Measurements from ENCODE around the gene TMEM117. TPM values are rescaled to one million over a fixed set of nuclear protein-coding genes. Genes with fewer than 3 reads are reported as not detected.

The TMEM117 gene
- total and polyA plus RNA-seq, 11 donors = 3.7 to 13.5 (median 7.3) TPM

DNA sequence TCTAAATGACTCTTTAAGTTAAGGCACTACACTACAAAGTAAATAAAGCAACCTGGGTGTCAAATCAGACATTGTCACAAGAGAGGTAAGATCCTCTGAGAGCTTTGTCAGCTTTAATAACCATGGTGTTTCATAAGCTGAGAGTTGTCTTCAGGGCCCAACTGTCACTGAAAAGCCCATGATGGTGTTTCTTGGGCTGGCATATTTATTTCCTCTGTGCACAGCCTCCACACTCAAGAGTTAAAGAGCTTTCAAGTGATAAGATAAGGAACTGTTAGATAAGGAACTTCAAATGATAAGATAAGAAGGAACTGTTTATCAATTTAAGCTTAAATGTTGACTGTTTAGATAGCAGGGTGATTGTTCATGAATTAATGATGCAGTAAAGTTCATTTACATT is 495.4 kb downstream of the TMEM117 start:
- Histone ChIP-seq H3K9me3 (peaks cover 0 to 9% (median 0%) of the 10 kb centered on the region in 12 donors), H3K36me3 (no peaks in the 10 kb centered on the region), H3K27me3 (no peaks in the 10 kb centered on the region), H3K4me1 (no peaks in the 10 kb centered on the region), H3K27ac (no peak overlapping the region), H3K4me3 (no peak overlapping the region)
- DNase-seq = no peak
- intact Hi-C loops (cut with DNase I) = no loop called here
- TF ChIP-seq, protein P1, sequence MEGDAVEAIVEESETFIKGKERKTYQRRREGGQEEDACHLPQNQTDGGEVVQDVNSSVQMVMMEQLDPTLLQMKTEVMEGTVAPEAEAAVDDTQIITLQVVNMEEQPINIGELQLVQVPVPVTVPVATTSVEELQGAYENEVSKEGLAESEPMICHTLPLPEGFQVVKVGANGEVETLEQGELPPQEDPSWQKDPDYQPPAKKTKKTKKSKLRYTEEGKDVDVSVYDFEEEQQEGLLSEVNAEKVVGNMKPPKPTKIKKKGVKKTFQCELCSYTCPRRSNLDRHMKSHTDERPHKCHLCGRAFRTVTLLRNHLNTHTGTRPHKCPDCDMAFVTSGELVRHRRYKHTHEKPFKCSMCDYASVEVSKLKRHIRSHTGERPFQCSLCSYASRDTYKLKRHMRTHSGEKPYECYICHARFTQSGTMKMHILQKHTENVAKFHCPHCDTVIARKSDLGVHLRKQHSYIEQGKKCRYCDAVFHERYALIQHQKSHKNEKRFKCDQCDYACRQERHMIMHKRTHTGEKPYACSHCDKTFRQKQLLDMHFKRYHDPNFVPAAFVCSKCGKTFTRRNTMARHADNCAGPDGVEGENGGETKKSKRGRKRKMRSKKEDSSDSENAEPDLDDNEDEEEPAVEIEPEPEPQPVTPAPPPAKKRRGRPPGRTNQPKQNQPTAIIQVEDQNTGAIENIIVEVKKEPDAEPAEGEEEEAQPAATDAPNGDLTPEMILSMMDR (IDR thresholded peaks at IDR 0.05) = no peak
- TF ChIP-seq POLR2A (IDR thresholded peaks at IDR 0.05) = no peak
- ATAC-seq = no peak

DNA sequence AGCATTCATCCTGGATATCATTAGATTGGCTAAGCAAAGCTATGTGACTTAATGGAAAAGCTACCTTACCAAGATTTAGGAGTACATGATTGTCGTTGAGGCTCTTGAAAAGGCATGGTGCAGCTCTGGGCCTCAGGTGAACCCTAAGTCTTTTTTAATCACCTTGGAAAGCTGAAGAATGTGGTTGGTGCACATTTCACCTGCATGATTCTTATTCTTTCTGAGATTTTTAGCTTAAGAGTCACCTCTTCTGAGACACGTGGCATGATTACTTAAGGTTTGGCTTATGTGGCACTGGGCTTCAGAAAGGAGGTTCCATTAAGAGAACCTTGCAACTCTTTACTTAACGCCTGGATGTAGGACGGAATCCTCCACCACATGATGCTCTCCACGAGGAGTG is 498.5 kb downstream of the TMEM117 start:
- DNase-seq = no peak
- WGBS, 4 donors = 80 to 86% (median 84%) methylated on average over 5 of the region's 5 CpGs
- Histone ChIP-seq H3K27me3 (no peaks in the 10 kb centered on the region), H3K27ac (no peak overlapping the region), H3K4me3 (no peak overlapping the region), H3K4me1 (no peaks in the 10 kb centered on the region), H3K9me3 (peaks cover 0 to 9% (median 0%) of the 10 kb centered on the region in 12 donors), H3K36me3 (no peaks in the 10 kb centered on the region)
- no peak for TF ChIP-seq POLR2A (IDR thresholded peaks at IDR 0.05)
- TF ChIP-seq, protein P1 (IDR thresholded peaks at IDR 0.05) = no peak
- intact Hi-C loops (cut with DNase I) = no loop called here
- ATAC-seq = no peak

DNA sequence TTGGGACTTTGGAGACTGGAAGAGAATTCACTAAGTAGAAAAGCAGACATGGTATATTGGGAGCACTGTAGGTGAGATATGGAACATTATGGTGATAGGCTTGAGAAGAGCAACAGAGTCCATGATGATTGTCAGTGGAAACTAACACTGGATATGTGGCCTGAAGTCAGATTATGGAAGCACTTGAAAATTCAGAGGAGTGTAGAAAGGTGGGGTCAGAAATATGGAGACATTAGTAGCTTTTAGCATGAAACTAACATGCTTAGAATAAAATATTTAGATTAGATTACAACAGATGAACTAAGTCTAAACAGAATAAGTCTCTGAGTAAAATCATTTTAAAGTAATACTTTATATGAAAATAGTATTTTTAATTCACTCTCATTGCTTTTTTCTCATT is 499.1 kb downstream of the TMEM117 start:
- intact Hi-C loops (cut with DNase I) = no loop called here
- no peak for ATAC-seq
- H3K27me3 ChIP-seq = no peaks in the 10 kb centered on the region

DNA sequence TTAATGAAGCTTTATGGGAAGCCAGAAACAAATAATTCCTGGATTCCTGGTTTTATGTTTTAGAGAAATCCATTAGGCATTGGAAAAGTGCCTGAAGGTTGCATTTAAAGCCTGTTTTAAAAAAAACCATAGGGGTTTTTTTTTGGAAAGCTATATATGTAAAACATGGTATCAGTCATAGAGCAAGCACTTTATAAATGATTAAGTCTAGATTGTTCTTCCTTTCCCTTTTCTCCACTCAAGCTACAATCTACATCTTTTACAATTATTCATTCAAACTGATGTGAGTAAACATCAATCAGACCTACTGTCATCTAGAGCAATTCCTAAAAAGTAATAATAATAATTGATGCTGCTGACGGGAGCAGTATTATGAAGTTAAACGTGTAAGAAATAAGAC is 500.7 kb downstream of the TMEM117 start:
- Histone ChIP-seq H3K27ac (no peak overlapping the region), H3K36me3 (no peaks in the 10 kb centered on the region), H3K27me3 (no peaks in the 10 kb centered on the region), H3K4me3 (no peak overlapping the region), H3K9me3 (peaks cover 0 to 9% (median 0%) of the 10 kb centered on the region in 12 donors), H3K4me1 (no peaks in the 10 kb centered on the region)
- 89 to 98% (median 95%) methylated on average over 2 of the region's 2 CpGs for WGBS, 4 donors
- TF ChIP-seq POLR2A (IDR thresholded peaks at IDR 0.05) = no peak
- TF ChIP-seq, protein P1 (IDR thresholded peaks at IDR 0.05) = no peak
- intact Hi-C loops (cut with DNase I) = no loop called here
- ATAC-seq = no peak
- DNase-seq = no peak

More for the DNA sequence above, 499.1 kb downstream of the TMEM117 start:
- Histone ChIP-seq H3K36me3 (no peaks in the 10 kb centered on the region), H3K9me3 (peaks cover 0 to 9% (median 0%) of the 10 kb centered on the region in 12 donors), H3K4me3 (no peak overlapping the region), H3K27ac (no peak overlapping the region), H3K4me1 (no peaks in the 10 kb centered on the region)
- no peak for DNase-seq
- TF ChIP-seq, protein P1 (IDR thresholded peaks at IDR 0.05) = no peak
- no peak for TF ChIP-seq POLR2A (IDR thresholded peaks at IDR 0.05)
